Measurements from ENCODE around the gene ERAL1. TPM values are rescaled to one million over a fixed set of nuclear protein-coding genes. Genes with fewer than 3 reads are reported as not detected.

Gene ERAL1
- total and polyA plus RNA-seq, 2 of the 8 experiments (the other 6 are each of a cell fraction or from before 2014, with no cell fraction given): 67.8 to 122 TPM

DNA sequence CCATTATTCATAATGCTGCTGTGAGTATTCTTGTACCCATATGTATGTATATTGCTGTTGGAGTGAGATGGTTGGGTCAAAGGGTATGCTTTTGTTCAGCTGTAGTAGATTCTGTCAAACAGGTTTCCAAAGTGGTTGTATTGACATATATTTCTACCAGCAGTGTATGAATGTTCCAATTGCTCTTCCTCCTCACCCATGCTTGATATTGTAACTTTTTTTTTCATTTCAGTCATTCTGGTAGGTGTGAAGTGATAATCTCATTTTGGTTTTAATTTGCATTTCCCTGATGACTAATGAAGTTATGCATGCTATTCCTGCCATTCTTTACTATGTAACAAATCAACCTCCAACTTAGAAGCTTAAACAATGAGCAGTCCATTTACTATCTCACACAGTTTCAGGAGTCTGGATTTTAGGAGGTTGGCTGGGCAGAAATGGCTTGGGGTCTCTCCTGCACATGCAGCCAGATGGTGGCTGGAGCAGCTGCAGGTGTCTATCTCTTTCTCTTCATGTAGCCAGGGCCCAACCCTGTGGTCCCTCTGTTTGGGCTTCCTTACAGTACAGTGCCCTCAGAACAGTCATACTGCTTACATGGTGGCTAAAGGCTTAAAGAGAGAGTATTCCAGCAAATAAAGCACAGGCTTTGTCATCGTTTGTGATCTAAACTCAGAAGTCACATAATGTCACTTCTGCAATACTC is 21.2 kb downstream of the ERAL1 start (continued):
- TF ChIP-seq, protein P1, sequence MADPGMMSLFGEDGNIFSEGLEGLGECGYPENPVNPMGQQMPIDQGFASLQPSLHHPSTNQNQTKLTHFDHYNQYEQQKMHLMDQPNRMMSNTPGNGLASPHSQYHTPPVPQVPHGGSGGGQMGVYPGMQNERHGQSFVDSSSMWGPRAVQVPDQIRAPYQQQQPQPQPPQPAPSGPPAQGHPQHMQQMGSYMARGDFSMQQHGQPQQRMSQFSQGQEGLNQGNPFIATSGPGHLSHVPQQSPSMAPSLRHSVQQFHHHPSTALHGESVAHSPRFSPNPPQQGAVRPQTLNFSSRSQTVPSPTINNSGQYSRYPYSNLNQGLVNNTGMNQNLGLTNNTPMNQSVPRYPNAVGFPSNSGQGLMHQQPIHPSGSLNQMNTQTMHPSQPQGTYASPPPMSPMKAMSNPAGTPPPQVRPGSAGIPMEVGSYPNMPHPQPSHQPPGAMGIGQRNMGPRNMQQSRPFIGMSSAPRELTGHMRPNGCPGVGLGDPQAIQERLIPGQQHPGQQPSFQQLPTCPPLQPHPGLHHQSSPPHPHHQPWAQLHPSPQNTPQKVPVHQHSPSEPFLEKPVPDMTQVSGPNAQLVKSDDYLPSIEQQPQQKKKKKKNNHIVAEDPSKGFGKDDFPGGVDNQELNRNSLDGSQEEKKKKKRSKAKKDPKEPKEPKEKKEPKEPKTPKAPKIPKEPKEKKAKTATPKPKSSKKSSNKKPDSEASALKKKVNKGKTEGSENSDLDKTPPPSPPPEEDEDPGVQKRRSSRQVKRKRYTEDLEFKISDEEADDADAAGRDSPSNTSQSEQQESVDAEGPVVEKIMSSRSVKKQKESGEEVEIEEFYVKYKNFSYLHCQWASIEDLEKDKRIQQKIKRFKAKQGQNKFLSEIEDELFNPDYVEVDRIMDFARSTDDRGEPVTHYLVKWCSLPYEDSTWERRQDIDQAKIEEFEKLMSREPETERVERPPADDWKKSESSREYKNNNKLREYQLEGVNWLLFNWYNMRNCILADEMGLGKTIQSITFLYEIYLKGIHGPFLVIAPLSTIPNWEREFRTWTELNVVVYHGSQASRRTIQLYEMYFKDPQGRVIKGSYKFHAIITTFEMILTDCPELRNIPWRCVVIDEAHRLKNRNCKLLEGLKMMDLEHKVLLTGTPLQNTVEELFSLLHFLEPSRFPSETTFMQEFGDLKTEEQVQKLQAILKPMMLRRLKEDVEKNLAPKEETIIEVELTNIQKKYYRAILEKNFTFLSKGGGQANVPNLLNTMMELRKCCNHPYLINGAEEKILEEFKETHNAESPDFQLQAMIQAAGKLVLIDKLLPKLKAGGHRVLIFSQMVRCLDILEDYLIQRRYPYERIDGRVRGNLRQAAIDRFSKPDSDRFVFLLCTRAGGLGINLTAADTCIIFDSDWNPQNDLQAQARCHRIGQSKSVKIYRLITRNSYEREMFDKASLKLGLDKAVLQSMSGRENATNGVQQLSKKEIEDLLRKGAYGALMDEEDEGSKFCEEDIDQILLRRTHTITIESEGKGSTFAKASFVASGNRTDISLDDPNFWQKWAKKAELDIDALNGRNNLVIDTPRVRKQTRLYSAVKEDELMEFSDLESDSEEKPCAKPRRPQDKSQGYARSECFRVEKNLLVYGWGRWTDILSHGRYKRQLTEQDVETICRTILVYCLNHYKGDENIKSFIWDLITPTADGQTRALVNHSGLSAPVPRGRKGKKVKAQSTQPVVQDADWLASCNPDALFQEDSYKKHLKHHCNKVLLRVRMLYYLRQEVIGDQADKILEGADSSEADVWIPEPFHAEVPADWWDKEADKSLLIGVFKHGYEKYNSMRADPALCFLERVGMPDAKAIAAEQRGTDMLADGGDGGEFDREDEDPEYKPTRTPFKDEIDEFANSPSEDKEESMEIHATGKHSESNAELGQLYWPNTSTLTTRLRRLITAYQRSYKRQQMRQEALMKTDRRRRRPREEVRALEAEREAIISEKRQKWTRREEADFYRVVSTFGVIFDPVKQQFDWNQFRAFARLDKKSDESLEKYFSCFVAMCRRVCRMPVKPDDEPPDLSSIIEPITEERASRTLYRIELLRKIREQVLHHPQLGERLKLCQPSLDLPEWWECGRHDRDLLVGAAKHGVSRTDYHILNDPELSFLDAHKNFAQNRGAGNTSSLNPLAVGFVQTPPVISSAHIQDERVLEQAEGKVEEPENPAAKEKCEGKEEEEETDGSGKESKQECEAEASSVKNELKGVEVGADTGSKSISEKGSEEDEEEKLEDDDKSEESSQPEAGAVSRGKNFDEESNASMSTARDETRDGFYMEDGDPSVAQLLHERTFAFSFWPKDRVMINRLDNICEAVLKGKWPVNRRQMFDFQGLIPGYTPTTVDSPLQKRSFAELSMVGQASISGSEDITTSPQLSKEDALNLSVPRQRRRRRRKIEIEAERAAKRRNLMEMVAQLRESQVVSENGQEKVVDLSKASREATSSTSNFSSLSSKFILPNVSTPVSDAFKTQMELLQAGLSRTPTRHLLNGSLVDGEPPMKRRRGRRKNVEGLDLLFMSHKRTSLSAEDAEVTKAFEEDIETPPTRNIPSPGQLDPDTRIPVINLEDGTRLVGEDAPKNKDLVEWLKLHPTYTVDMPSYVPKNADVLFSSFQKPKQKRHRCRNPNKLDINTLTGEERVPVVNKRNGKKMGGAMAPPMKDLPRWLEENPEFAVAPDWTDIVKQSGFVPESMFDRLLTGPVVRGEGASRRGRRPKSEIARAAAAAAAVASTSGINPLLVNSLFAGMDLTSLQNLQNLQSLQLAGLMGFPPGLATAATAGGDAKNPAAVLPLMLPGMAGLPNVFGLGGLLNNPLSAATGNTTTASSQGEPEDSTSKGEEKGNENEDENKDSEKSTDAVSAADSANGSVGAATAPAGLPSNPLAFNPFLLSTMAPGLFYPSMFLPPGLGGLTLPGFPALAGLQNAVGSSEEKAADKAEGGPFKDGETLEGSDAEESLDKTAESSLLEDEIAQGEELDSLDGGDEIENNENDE (IDR thresholded peaks at IDR 0.05; ENCODE audit: insufficient replicate concordance, low read length): no peak
- TF ChIP-seq EZH2 (IDR thresholded peaks at IDR 0.05; ENCODE audit: low read depth, low read length, severe bottlenecking) (no peak), CBX8 (IDR thresholded peaks at IDR 0.05; ENCODE audit: borderline replicate concordance, low read depth, low read length) (no peak), GTF2F1 (IDR thresholded peaks at IDR 0.05; ENCODE audit: borderline replicate concordance, low read depth, low read length) (no peak)

Data from H1 (cell line).